ENCODE results near the gene GBX2.
A peak's percentile ranks its signal among the peaks of the same experiment; 100 is the strongest.
"Not testable (repeated sequence)": the region's sequence is repeated elsewhere in the genome, so short reads cannot be mapped to it uniquely, and the experiment has no call there.

Gene GBX2

GRCh38 chr2:236157815-236158498 is 10.2 kb downstream of the GBX2 start:
- no peak for DNase-seq

DNA sequence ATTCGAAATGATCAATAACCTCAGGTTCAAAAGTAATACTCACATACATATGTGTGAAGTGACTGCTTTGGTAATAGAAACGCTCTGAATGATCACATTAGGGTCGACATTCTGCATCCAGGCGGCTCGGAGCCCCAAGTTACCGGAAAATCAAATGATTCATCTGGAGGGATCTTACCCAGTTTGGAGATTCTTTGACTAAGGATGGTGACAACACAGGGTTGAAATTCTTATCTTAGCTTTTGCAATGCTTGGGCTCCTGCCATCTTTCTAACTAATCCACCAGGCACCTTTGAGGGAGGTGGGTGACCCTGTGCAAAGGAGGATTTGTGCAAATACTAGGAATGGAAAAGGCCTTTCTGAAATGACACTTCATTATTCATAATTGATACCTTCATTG is 10.8 kb downstream of the GBX2 start:
- no peak for DNase-seq

- no peak for DNase-seq
These were observed 11.4 kb downstream of the GBX2 start for GRCh38 chr2:236156860-236157194.

- DNase-seq: no peak
These were observed 11.9 kb downstream of the GBX2 start for GRCh38 chr2:236156095-236156859.

DNA sequence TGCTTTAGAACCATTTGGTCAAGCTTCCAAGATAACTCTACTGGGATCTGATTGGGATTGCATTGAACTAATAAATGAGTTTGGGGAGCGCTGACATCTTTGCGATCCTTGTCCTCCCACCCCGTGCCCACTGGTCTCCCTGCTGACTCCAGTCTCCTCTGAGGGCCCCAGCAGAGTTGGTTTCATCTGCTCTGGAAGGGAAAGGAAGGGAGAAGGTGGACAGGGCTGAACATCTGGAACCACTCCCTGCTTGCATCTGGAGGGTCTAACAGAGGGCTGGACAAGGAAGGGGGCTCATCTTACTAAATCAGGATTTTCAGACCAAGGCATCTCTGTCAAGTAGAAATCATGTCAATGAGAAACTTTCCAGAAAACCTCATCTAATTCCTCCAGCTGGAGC is 12.8 kb downstream of the GBX2 start:
- DNase-seq: no peak

GRCh38 chr2:236146436-236146835 is 21.8 kb downstream of the GBX2 start:
- DNase-seq: no peak

- no peak for DNase-seq
These were observed 24.4 kb downstream of the GBX2 start for GRCh38 chr2:236143811-236144210.

- DNase-seq: not testable (repeated sequence)
These were observed 26.6 kb downstream of the GBX2 start for GRCh38 chr2:236141616-236142015.

- DNase-seq: no peak
These were observed 31.1 kb downstream of the GBX2 start for GRCh38 chr2:236137066-236137465.

DNA sequence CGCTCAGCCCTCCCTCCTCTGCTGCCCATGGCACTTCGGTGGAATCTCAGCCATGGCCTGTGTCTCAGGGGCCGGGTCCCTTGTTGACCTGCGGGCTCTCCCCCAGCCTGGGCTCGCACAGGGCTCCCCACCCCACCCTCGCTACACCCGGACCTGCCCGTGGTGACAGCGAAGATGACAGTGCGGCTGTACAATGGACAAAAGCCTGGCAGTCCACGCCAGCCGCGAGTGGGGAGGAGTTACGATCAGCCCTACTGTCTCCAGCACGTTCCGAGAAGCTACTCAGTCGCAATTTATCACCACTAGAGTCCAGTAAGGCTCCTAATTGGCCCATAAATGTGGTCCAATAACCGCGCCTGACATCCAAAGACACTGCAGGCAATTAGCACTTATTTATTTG is 31.6 kb downstream of the GBX2 start:
- peak in 25 of 56 donors; percentile 4 to 56 (median 16) for DNase-seq

GRCh38 chr2:236133410-236134012 is 34.7 kb downstream of the GBX2 start:
- DNase-seq: no peak

DNA sequence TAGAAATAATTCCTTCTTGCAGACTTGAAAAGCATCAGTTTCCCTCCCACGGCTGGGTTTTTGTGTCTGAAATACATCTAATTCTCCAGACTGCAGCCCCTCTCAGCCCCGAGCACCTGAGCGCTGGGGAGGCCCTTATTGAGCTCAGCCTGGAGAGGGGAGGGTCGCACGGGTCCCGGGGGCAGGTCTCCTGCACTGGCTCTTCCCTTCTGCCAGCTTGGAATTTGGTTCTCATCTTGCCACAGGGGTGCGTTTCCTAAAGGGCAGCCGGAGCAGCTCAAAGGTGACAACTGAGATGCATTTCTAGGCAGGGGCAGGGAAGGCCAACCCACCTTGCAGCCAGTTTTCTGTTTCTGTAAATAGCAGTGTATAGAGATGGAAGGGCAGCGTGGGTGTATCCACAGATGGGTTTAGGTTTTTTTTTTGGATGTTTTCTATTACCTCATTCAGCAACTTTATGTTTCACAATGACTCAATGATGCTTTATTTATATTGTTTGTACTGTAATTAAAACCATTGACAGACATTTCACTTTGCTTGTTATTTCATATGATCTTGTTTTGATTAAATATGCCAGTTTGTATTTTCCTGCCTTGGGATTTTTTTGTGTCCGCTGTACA is 37.0 kb downstream of the GBX2 start:
- no peak for DNase-seq

DNA sequence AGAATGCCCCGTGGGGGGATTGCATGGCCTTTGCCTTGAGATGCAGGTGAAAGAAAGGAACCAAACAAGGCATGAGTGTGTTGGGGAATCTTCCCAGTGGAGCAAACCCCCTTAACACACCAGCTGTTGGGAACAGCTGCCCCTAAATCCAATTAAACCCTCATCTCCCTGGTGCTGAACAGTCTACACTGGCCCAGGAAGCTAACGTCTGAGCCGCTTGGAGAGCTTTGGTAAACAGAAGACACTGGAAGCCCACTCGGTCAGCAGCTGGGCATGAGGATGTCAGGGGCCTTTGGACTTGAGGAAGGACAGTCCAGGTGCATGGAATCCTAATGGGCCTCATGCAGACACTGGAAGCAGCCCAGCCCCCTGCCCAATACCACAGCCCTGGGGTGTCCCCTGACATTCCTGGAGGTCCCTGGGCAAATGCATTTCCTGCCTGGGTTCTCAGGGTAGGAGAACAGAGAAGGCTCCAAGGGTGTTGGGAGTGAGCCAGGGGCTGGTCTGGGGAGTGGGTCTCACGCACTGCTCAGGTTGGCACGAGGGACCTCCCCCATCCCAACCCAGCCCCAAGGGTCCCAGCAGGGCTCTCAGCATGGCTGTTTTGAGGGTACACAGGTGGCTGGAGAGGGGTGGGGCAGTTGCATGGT is 37.7 kb downstream of the GBX2 start:
- no peak for DNase-seq

DNA sequence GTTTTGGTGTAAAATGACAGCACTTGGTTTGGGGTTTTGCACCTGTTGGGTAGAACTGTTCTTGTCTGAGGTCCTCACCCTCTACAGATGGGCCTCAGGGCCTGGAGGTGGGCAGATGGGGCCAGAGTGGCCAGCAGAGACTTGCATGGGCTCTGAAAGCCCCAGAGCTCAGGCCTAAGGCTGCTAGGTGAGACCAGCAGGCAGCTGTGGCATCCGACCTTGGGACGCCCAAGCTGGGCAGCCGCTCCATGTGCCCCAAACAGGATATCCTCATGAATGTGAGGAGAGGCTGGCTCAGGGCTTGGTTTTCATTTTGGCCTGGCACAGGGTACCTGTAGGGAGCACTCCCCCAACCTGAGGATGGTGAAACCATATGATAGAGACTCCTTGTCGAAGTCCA is 38.3 kb downstream of the GBX2 start:
- no peak for DNase-seq

DNA sequence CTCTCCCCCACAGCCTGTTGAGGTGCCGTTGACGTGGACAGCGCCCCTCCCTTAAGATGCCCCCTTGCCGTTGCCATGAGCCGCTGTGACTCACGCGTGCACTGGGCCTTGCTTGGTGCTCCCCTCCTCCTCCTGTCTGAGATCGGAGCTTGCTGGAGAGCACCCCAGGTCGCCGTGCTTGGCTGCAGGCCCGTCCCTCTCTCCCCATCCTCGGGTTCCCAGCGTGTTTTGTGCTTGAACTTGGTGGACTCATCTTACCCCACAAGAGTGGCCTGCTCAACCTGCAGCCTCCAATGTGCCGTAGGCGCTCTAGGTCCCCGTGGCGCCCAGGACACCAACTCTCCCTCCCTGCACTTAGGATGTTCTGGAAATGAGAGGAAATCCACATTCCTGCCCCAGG is 39.9 kb downstream of the GBX2 start:
- DNase-seq: no peak

- DNase-seq: no peak
These were observed 41.2 kb downstream of the GBX2 start for GRCh38 chr2:236127010-236127409.

DNA sequence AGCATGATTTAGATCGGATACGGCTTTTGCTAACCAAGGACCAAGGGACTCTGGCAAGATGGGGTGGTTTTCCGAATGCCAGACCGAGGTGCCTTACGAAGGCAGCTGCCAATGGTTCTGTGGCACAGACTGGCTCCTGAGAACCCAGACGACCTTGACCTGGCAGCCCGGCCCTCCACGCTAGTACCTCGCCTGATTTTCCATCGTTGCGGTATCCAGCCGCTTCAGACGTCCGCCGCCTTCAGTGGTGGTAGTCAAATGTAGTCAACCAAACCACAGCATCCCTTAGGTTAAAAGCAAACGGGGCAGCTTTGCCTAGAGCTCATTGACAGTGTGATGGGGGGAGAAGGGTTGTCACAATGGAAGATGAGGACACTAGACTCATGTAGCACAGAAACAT is 42.6 kb downstream of the GBX2 start:
- no peak for DNase-seq

DNA sequence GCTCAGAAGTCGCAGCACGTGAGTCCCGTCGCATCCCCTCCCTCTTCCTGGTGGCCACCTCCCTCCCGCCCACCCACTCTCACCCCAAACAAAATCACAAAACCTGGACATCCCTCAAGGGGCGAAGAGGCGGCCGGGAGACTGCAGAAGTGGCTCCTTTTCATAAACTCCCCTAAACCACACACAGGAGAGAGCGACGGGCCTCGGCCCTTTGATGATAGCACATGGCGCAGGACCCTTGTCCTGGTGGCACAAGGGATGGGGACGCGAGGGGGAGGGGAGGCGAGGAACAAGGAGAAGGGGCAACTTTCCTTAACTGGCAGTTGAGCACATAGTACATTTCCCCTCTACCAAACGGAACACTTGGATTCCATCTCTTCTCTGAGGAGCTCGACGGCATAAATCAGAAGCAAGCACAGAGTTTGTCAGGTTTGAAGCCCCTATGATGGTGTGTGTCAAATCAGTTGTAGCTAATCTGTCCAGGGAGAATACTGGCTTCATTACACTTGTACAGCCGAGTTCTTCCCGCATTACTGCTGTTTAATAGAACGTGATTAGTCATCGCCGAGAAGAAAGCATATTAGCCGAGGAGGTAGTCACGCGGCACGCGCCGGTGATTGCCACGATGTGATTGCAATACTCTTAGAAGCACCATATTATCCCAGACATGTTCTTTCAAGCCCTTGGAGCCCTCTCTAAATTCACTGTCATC is 43.8 kb downstream of the GBX2 start:
- DNase-seq: no peak

GRCh38 chr2:236123716-236124115 is 44.5 kb downstream of the GBX2 start:
- DNase-seq: no peak

- no peak for DNase-seq
These were observed 46.0 kb downstream of the GBX2 start for GRCh38 chr2:236122236-236122635.

- no peak for DNase-seq
These were observed 46.6 kb downstream of the GBX2 start for GRCh38 chr2:236121546-236121945.
